Gastrocnemius medialis (tissue), 4 donors: ENCODE measurements around the gene DOCK4. TPM values are rescaled to one million over a fixed set of nuclear protein-coding genes. Genes with fewer than 3 reads are reported as not detected.

Experiments used
- ATAC-seq, 2 donors: fragments of 150-250 bp; one replicate each; pipeline ENCODE4 v1.9.1; 2016
- DNase-seq, 2 donors: peaks; one replicate each; pipeline ENCODE4 v3.0.0-alpha.2; 2019
- H3K27ac ChIP-seq, 4 donors: fragments of 200-600 bp; sonication (generic); 1 replicate in 1 of 4; 2 replicates in 3 of 4; pipeline ENCODE4 v1.5.1; 2016 to 2018; ENCODE audit warnings: mild to moderate bottlenecking in 2 of 4, moderate library complexity in 1 of 4
- H3K27me3 ChIP-seq, 3 donors: fragments of 200-600 bp; sonication (generic) in 2 of 3; 1 replicate in 1 of 3; 2 replicates in 2 of 3; pipeline versions ENCODE4 v1.5.1 to v1.6.0; 2016 to 2019; ENCODE audit warnings: mild to moderate bottlenecking in 1 of 3, moderate library complexity in 1 of 3
- H3K36me3 ChIP-seq, 2 donors: fragments of 200-600 bp; sonication (generic) in 1 of 2; one replicate each; pipeline ENCODE4 v1.5.1; 2017 to 2018
- H3K4me1 ChIP-seq, 2 donors: fragments of 200-600 bp; sonication (generic) in 1 of 2; one replicate each; pipeline ENCODE4 v1.5.1; 2016 to 2017; ENCODE audit warnings: mild to moderate bottlenecking in 2 of 2
- H3K4me3 ChIP-seq, 4 donors: fragments of 200-600 bp; sonication (generic) in 3 of 4; 1 replicate in 1 of 4; 2 replicates in 3 of 4; pipeline ENCODE4 v1.5.1; 2016 to 2019; ENCODE audit warnings: mild to moderate bottlenecking in 2 of 4
- H3K9me3 ChIP-seq, 3 donors: fragments of 200-600 bp; sonication (generic) in 2 of 3; 1 replicate in 1 of 3; 2 replicates in 2 of 3; pipeline ENCODE4 v1.5.1; 2016 to 2019
- POLR2A ChIP-seq, 2 donors: fragments of 450-650 bp; IDR thresholded peaks; one replicate each; pipeline ENCODE4 v1.6.1; 2017; ENCODE audit warnings: antibody characterized with exemption in 2 of 2, mild to moderate bottlenecking in 2 of 2, moderate library complexity in 2 of 2
- in situ Hi-C, 4 donors: fragments of 200-750 bp; cut with MboI; loops; one replicate each; pipeline versions ENCODE4 v1.15.0 to v1.8.0; 2017; ENCODE audit warnings: low sequenced_read_pairs in 4 of 4
- intact Hi-C: fragments of 100-400 bp; cut with DNase I; formaldehyde crosslinking; loops from one replicate; pipeline ENCODE4 v1.15.1; 2023; ENCODE audit warnings: low total_unique reads
- total RNA-seq, 4 donors: library from RNA; depleted of rRNA; stranded (reverse); fragments of >200 nt; gene quantifications; one replicate each; pipeline versions ENCODE4 v1.1.0 to v1.2.3, GENCODE V29; 2016
- TF ChIP-seq, protein P1 (sequence below), 5 experiments: fragments of 450-650 bp in 3 of 5; fragments of 200-600 bp in 2 of 5; sonication (generic) in 2 of 5; IDR thresholded peaks in 4 of 5; conservative IDR thresholded peaks in 1 of 5; 1 replicate in 4 of 5; 2 replicates in 1 of 5; pipeline ENCODE4 v1.5.1; 2016 to 2019; ENCODE audit warnings: antibody characterized with exemption in 5 of 5, mild to moderate bottlenecking in 3 of 5, moderate library complexity in 3 of 5

DOCK4 gene
- total RNA-seq, 4 donors from 2014 or later = 8.7 to 12.0 (median 10.2) TPM

DNA sequence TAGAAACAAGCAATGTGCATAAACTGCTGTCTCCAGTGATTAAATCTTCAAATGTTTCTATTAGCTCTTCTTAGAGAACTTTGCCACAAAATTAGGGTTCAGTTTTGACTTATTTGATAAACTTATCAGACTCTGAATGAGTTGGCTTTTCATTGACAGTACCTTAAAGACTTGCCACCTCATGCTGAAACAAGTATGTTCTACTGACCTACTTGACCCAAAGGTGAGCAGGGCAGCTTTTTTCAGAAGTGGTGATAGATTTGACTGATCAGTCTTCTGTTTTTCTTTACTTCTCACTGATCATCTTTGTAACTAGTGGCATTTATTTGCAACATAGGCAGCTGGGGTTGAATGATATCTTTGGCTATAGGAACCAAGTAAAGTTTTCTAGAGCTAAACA, 8.1 kb upstream of the DOCK4 start:
- intact Hi-C loops = no loop called here
- TF ChIP-seq, protein P1, sequence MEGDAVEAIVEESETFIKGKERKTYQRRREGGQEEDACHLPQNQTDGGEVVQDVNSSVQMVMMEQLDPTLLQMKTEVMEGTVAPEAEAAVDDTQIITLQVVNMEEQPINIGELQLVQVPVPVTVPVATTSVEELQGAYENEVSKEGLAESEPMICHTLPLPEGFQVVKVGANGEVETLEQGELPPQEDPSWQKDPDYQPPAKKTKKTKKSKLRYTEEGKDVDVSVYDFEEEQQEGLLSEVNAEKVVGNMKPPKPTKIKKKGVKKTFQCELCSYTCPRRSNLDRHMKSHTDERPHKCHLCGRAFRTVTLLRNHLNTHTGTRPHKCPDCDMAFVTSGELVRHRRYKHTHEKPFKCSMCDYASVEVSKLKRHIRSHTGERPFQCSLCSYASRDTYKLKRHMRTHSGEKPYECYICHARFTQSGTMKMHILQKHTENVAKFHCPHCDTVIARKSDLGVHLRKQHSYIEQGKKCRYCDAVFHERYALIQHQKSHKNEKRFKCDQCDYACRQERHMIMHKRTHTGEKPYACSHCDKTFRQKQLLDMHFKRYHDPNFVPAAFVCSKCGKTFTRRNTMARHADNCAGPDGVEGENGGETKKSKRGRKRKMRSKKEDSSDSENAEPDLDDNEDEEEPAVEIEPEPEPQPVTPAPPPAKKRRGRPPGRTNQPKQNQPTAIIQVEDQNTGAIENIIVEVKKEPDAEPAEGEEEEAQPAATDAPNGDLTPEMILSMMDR (IDR thresholded peaks at IDR 0.05 in 4 of 5, conservative IDR thresholded peaks at IDR 0.05 in 1 of 5) = no peak
- TF ChIP-seq POLR2A (IDR thresholded peaks at IDR 0.05) = no peak
- peaks cover 9 to 12% of the 10 kb centered on the region in 2 donors for H3K4me1 ChIP-seq

DNA sequence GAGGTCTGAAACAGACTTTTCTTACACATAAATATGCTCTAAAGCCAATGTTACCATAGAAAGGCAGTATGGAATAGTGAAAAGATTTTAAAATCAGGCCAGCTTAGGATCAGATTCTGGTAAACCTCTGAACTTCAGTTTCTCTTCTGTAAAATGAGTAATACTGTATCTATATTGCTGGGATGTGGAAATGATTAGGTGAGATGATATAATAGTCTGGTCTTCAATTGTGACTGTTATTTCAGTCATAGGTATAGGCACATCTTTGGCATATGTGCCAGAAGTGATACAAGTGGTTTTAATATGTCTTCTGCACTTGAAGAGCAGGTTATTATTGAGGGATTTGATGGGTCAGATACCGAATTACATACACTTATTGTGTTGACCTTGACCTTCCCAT, 7.5 kb upstream of the DOCK4 start:
- Histone ChIP-seq H3K4me3 (no peak overlapping the region), H3K4me1 (peaks cover 9 to 12% of the 10 kb centered on the region in 2 donors), H3K36me3 (no peaks in the 10 kb centered on the region), H3K9me3 (no peaks in the 10 kb centered on the region), H3K27me3 (no peaks in the 10 kb centered on the region), H3K27ac (no peak overlapping the region)
- in situ Hi-C loops = loop anchor here in 2 of 4 donors (25.0 kb wide), 2 partner anchors 274 to 651 kb away; partner anchors contain the start of genes IMMP2L (in 1 of the 2) and LSMEM1 (in 1 of the 2)
- ATAC-seq (no peak), DNase-seq (no peak)
- TF ChIP-seq, protein P1 (IDR thresholded peaks at IDR 0.05 in 4 of 5, conservative IDR thresholded peaks at IDR 0.05 in 1 of 5) = no peak
- no peak for TF ChIP-seq POLR2A (IDR thresholded peaks at IDR 0.05)
- intact Hi-C loops = no loop called here

More for the DNA sequence above, 8.1 kb upstream of the DOCK4 start:
- Histone ChIP-seq H3K4me3 (no peak overlapping the region), H3K27ac (no peak overlapping the region), H3K36me3 (no peaks in the 10 kb centered on the region), H3K9me3 (no peaks in the 10 kb centered on the region), H3K27me3 (no peaks in the 10 kb centered on the region)
- no peak for DNase-seq
- in situ Hi-C loops = loop anchor here in 2 of 4 donors (25.0 kb wide), 2 partner anchors 273 to 652 kb away; partner anchors contain the start of genes IMMP2L (in 1 of the 2) and LSMEM1 (in 1 of the 2)
- ATAC-seq = no peak

DNA sequence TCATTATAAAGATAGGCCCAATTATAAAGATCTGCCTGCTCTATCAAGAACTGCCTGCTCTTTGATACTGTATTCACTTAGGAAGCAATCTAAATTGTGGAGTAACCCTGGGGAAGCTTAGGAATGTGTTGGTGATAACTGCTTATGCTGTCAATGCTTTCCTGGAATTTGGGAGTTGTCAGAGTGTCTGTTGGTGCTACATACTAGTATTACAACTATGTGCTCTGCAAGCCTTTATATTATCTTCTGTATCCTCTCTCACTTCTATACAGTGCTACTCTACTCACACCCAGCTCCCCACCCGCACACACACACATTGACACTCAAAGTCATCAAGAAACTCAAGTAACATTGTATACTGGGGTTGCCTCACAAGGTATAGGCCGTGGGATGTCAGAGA, 6.4 kb upstream of the DOCK4 start:
- H3K4me3 ChIP-seq = no peak overlapping the region
- H3K4me1 ChIP-seq = peaks cover 12% of the 10 kb centered on the region in 2 donors
- in situ Hi-C loops (loop anchor here in 2 of 4 donors (25.0 kb wide), 2 partner anchors 275 to 650 kb away; partner anchors contain the start of genes IMMP2L (in 1 of the 2) and LSMEM1 (in 1 of the 2)), intact Hi-C loops (no loop called here)
- TF ChIP-seq POLR2A (IDR thresholded peaks at IDR 0.05) = no peak
- TF ChIP-seq, protein P1 (IDR thresholded peaks at IDR 0.05 in 4 of 5, conservative IDR thresholded peaks at IDR 0.05 in 1 of 5) = no peak
- H3K9me3 ChIP-seq = no peaks in the 10 kb centered on the region
- H3K36me3 ChIP-seq = no peaks in the 10 kb centered on the region
- no peak overlapping the region for H3K27ac ChIP-seq
- DNase-seq (no peak), ATAC-seq (no peak)
- no peaks in the 10 kb centered on the region for H3K27me3 ChIP-seq

DNA sequence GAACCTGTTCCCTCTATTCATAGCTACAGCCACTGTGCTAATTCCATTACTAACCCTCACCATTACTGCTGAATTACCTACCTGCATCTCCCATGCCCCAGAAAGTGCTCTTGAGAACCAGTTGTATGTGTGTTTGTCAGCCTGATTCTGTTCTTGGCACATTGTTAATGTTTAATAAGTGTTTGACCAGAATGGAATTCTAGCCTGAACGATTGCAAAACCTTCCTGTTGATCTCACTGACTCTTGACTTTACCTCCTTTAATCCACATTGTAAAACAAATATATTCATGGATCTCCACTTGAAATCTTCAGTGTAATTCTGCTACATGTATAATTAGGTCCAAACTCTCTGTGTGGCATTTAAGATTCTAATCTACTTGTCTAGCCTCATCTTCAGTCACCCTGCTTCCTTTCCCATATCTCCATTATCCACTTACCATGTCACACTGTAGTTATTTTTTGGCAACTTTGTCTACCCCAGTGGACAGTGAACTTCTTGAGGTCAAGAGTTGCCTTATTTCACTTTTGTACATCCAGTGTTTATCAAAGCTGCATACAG, 5.2 kb upstream of the DOCK4 start:
- intact Hi-C loops (no loop called here), in situ Hi-C loops (loop anchor here in 2 of 4 donors (25.0 kb wide), 2 partner anchors 276 to 649 kb away; partner anchors contain the start of genes IMMP2L (in 1 of the 2) and LSMEM1 (in 1 of the 2))
- DNase-seq (no peak), ATAC-seq (no peak)
- TF ChIP-seq, protein P1 (IDR thresholded peaks at IDR 0.05 in 4 of 5, conservative IDR thresholded peaks at IDR 0.05 in 1 of 5) = no peak
- TF ChIP-seq POLR2A (IDR thresholded peaks at IDR 0.05) = no peak
- no peaks in the 10 kb centered on the region for H3K9me3 ChIP-seq
- no peak overlapping the region for H3K27ac ChIP-seq
- H3K4me1 ChIP-seq = peaks cover 12 to 17% of the 10 kb centered on the region in 2 donors
- H3K36me3 ChIP-seq = no peaks in the 10 kb centered on the region
- H3K27me3 ChIP-seq = no peaks in the 10 kb centered on the region
- no peak overlapping the region for H3K4me3 ChIP-seq
